ENCODE measurements around the gene ZNF397.
"Not testable (repeated sequence)": the region's sequence is repeated elsewhere in the genome, so short reads cannot be mapped to it uniquely, and the experiment has no call there.

The ZNF397 gene

DNA sequence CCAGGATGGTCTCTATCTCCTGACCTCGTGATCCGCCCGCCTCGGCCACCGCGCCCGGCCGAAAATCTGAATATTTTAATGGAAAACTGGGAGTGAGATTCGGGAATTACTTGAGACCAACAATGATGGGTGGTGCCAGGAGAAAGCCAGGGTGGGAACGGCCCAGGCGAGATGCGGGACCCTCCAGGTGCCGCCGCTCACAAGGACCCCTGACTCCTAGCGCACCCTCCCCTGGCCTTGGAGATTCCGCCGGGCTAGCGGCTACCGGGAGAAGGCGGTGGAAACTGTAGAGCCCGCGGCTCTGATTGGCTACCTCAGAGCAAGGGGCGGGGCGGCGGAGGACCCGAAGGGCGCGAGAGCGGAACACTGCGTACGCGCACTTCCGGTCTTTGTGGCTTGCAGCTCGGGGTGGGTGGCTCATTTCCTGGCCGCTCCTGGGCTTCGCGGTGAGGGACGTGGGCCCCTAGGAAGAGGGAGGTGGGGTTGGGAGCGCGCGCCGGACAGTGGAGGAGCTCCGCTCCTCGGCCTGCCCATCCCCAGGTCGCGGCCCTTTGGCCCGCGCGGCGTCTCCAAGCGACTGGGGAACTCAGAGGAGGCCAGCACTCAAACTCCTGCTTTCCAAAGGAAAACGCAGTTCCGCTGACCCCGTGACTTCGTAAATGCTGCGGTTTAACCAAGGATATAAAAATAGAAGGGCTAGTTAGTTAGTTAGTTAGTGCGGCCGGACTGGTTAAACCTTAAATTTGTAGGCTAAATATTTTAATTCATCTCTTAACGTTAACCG is at the start of gene ZNF397:
Gene ZNF397 (plus strand): TSS at position 371 of the 784 bp plus-strand sequence. CDS start 1,437 bp downstream, outside the sequence.
- DNase-seq, result peak; percentile 70 to 98 (median 93)

DNA sequence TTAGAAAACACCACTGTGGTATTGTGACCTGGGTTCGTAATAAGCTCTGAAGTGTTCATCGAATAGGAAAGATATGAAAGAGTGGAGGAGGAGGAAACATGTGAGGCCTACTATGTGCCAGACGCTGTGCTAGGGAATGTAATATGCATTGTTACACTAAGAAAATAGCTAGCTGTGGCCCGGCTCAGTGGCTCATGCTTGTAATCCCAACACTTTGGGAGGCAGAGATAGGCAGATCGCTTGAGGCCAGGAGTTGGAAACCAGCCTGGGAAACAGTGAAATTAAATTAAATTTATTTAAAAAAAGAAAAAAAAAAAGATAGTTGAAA is 49.2 kb upstream of the ZNF397 start:
- no peak for DNase-seq

DNA sequence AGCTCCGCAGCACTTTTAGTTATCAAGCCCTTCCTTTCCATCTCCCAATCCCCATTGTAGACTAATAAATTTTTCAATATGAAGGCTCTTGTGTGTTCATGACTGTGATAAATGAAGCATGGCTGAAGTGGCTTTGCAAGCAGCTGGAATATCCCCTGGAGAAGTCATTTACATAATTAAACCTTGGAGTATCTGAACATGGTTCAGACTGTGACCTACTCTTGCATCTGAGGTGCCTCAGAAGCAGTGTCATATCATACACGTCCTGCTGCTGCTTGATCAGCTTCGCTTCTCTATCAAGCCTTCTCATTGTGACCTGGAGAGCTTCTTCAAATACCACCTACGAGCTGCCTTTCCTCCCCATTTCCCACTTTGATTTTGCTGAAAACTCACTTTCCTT is 48.4 kb upstream of the ZNF397 start:
- DNase-seq, result no peak

- DNase-seq, result no peak
These were observed 47.5 kb upstream of the ZNF397 start for GRCh38 chr18:35193316-35193715.

- DNase-seq, result no peak
These were observed 43.5 kb upstream of the ZNF397 start for GRCh38 chr18:35197296-35197695.

GRCh38 chr18:35201256-35201931 is 39.4 kb upstream of the ZNF397 start:
- no peak for DNase-seq

DNA sequence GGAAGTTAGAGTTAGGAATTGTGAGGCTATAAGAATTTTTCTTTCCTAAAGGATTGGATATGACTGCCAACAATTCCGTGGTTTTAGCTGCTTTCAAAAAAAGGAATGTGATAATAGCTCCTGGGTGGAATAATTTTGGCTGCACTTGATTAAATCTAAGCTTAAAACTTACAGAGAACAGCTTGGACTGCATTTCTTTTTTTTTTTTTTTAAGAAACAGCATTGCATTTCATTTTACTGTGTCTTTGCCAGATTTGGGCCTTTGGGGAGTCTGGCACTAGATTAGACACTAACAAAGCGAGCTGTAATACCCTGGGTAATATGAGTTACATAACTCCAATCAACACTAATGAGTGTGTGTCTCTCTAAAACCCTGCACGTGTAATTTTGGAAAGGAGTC is 37.8 kb upstream of the ZNF397 start:
- no peak for DNase-seq

GRCh38 chr18:35205199-35205712 is 35.6 kb upstream of the ZNF397 start:
- no peak for DNase-seq

DNA sequence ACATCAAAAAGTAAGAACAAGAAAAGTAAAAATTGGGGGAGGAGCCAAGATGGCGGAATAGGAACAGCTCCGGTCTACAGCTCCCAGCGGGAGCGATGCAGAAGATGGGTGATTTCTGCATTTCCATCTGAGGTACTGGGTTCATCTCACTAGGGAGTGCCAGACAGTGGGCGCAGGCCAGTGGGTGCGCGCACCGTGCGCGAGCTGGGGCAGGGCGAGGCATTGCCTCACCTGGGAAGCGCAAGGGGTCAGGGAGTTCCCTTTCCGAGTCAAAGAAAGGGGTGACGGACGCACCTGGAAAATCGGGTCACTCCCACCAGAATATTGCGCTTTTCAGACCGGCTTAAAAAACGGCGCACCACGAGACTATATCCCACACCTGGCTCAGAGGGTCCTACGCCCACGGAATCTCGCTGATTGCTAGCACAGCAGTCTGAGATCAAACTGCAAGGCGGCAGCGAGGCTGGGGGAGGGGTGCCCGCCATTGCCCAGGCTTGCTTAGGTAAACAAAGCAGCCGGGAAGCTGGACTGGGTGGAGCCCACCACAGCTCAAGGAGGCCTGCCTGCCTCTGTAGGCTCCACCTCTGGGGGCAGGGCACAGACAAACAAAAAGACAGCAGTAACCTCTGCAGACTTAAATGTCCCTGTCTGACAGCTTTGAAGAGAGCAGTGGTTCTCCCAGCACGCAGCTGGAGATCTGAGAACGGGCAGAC is 34.9 kb upstream of the ZNF397 start:
- DNase-seq, result not testable (repeated sequence)

DNA sequence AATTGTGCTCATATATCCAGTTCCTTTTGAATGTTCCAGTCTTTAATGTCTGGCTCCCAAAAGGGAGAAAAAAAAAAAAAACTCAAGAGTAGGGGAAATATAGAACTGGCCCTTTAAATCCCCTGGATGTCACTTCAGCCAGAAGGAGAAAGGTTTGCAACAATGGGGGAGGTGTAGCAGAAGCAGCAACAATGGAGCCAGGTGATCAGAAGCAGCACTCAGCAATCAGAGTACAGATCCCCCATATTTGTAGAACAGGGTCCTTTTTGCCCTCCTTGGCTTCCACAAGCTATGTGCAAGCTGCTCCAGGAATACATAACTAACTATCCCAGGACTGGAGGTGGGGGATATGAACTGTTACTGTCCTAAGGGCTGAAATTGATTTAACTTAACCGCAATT is 25.8 kb upstream of the ZNF397 start:
- DNase-seq, result no peak

- DNase-seq, result not testable (repeated sequence)
These were observed 24.2 kb upstream of the ZNF397 start for GRCh38 chr18:35216611-35217010.

GRCh38 chr18:35219331-35219730 is 21.5 kb upstream of the ZNF397 start:
- DNase-seq, result not testable (repeated sequence)

DNA sequence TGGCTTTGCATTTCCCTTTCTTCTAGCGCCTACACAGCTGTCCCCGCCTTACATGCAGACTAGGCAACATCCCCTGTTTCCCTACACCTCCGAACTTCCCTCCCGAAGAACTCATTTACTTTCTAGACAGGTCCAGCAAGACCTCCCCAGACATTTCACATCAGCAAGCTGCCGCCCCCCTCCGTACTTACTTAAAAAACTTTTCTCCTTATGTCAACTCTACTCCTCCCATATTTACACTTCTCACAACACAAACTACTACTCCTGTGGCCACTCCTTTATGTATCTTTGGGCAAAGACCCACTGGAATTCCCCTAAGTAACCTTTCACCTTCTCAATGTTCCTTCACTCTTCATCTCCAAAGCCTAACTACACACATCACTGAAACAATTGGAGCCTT is 20.4 kb upstream of the ZNF397 start:
- DNase-seq, result no peak

GRCh38 chr18:35223797-35224196 is 17.0 kb upstream of the ZNF397 start:
- no peak for DNase-seq

GRCh38 chr18:35227254-35227653 is 13.6 kb upstream of the ZNF397 start:
- DNase-seq, result peak in 1 of 56 donors; percentile 5

DNA sequence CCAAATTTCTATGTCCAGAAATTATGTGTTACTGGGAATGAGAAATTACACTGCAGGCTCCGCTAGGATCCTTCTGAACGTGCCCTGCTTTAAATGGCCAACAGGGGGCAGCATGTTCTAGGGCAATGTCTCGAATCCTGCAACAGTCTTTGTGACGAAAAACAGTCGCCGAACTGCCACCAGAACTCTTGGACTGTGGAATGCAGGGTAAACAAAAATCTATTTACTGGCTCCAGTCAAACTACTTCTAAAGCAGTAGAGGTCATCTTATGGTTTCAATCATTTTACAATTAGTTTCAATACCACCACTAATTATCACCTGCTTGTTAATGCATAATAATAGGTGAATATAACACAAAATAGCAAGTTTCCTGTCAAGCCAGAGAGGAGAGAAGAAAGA is 9.8 kb upstream of the ZNF397 start:
- DNase-seq, result peak in 54 of 56 donors; percentile 5 to 89 (median 62)

DNA sequence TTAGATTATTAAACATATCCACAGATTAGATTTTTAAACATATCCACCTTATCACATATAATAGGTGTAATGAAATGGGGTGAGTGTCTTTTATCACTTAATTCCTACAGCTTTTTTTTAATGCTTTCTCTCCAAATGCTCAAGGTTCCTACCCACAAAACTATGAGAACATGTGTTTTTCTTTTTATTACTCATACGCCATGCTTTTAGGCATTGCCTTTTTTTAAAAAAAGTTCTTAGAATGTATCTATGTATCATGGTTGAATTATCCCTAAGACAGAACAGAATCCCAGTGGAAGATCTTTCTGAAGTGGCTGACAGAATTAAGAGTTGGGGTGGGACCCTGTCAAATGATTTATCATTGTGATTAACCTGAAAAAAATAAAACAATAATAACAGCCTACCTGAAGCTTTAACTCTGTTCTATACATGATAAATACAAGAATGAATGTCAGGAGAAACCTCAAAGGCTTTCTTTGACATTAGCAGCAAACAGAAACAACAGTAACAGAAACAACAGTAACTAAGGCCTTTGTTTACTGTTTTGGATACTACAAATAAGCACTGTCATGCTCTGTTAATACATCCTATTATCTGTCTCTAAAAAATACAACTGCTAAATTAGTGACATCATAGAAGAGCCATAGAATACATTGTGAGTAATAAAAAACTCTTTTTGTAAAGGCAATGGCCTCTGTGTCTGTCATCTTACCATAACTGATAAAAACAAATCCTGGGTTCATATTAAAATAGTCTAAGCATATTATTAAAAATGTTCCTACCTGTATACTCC is 4.1 kb upstream of the ZNF397 start:
- DNase-seq, result no peak

DNA sequence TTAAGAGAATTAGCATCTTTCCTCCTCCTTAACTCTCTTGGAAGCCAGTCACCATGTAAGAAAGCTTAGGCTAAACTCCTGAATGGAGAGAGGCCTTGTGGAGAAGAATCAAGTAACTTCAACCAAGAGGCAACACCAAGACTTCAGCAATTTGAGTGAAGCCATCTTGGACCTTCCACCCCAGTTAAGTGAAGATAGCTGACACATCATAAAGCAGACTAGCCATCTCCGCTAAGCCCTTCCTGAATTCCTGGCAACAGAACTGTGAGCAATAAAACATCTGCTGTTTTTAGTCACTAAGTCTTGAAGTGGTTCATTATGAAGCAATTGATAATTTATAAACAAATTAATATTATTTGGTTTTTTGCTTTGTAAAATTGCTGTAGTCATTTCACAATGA is 1.5 kb upstream of the ZNF397 start:
- DNase-seq, result no peak

DNA sequence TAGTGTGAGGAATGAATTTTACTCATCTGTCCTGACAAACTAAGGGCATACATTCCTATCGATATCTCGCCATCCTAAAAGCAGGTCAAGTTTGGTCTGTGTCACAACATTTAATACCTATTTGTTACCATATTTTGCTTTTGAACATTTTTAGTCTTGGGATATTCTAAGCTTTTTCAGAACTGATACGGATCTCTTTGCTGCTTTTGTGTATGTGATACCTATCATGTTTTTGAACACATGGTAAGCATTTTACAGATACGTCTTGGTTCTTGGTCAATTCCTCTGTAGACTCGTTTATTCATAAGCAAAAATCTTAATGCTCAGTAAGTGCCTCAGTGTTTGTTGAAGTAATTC is 592 bp downstream of the ZNF397 start:
- DNase-seq, result no peak

- no peak for DNase-seq
These were observed 1.6 kb downstream of the ZNF397 start for GRCh38 chr18:35242426-35242825.

GRCh38 chr18:35244671-35245070 is 3.8 kb downstream of the ZNF397 start:
- no peak for DNase-seq

Data from nucleus accumbens (tissue), 56 donors.